ENCODE data around the gene PTPRM.

The PTPRM gene

GRCh38 chr18:8356001-8356400, 788.9 kb downstream of the PTPRM start:
- Histone ChIP-seq H4K20me1 (ENCODE audit: insufficient read depth, low read length, poor library complexity, severe bottlenecking) (no peaks in the 10 kb centered on the region), H3F3A (ENCODE audit: low read depth) (no peaks in the 10 kb centered on the region), H3K79me2 (ENCODE audit: insufficient read depth, low read length) (no peaks in the 10 kb centered on the region), H3K27me3 (ENCODE audit: insufficient read depth, low read length, poor library complexity, severe bottlenecking) (no peaks in the 10 kb centered on the region), H3K4me3 (ENCODE audit: low read length, poor library complexity, severe bottlenecking) (no peak overlapping the region), H3K4me1 (ENCODE audit: insufficient read depth, low read length, poor library complexity, severe bottlenecking) (no peaks in the 10 kb centered on the region), H3K36me3 (ENCODE audit: insufficient read depth, low read length) (no peaks in the 10 kb centered on the region), H3K4me2 (ENCODE audit: low read depth, low read length, poor library complexity, severe bottlenecking) (no peak overlapping the region), H2AFZ (ENCODE audit: low read length) (no peak overlapping the region), H3K9me3 (ENCODE audit: insufficient read depth, low read depth, low read length) (no peaks in the 10 kb centered on the region; the same call in 1 of the 2 replicates), H3K9ac (ENCODE audit: low read depth, low read length, poor library complexity, severe bottlenecking) (no peak overlapping the region), H3K9me2 (replicated peaks; ENCODE audit: low read depth, low read length) (no peaks in the 10 kb centered on the region)
- TF ChIP-seq CTCF (conservative IDR thresholded peaks at IDR 0.05; ENCODE audit: low read length) = no peak
- no peak for TF ChIP-seq EZH2phosphoT487 (IDR thresholded peaks at IDR 0.05; ENCODE audit: borderline replicate concordance)

- no peaks in the 10 kb centered on the region for H3F3A ChIP-seq (ENCODE audit: low read depth)
- no peak overlapping the region for H2AFZ ChIP-seq (ENCODE audit: low read length)
- H3K4me3 ChIP-seq (ENCODE audit: low read length, poor library complexity, severe bottlenecking) = no peak overlapping the region
- H3K9me2 ChIP-seq (replicated peaks; ENCODE audit: low read depth, low read length) = no peaks in the 10 kb centered on the region
- no peak overlapping the region for H3K9ac ChIP-seq (ENCODE audit: low read depth, low read length, poor library complexity, severe bottlenecking)
- TF ChIP-seq CTCF (conservative IDR thresholded peaks at IDR 0.05; ENCODE audit: low read length) = no peak
- no peaks in the 10 kb centered on the region for H3K27me3 ChIP-seq (ENCODE audit: insufficient read depth, low read length, poor library complexity, severe bottlenecking)
- no peaks in the 10 kb centered on the region for H4K20me1 ChIP-seq (ENCODE audit: insufficient read depth, low read length, poor library complexity, severe bottlenecking)
- H3K4me2 ChIP-seq (ENCODE audit: low read depth, low read length, poor library complexity, severe bottlenecking) = no peak overlapping the region
- H3K36me3 ChIP-seq (ENCODE audit: insufficient read depth, low read length) = no peaks in the 10 kb centered on the region
- H3K4me1 ChIP-seq (ENCODE audit: insufficient read depth, low read length, poor library complexity, severe bottlenecking) = no peaks in the 10 kb centered on the region
- no peaks in the 10 kb centered on the region; the same call in 1 of the 2 replicates for H3K9me3 ChIP-seq (ENCODE audit: insufficient read depth, low read depth, low read length)
- no peaks in the 10 kb centered on the region for H3K79me2 ChIP-seq (ENCODE audit: insufficient read depth, low read length)
These were observed 790.2 kb downstream of the PTPRM start for GRCh38 chr18:8357320-8357719.

- no peak for TF ChIP-seq EZH2phosphoT487 (IDR thresholded peaks at IDR 0.05; ENCODE audit: borderline replicate concordance)
- TF ChIP-seq CTCF (conservative IDR thresholded peaks at IDR 0.05; ENCODE audit: low read length) = no peak
- Histone ChIP-seq H3K36me3 (ENCODE audit: insufficient read depth, low read length) (no peaks in the 10 kb centered on the region), H3K79me2 (ENCODE audit: insufficient read depth, low read length) (no peaks in the 10 kb centered on the region), H2AFZ (ENCODE audit: low read length) (no peak overlapping the region), H3K4me1 (ENCODE audit: insufficient read depth, low read length, poor library complexity, severe bottlenecking) (no peaks in the 10 kb centered on the region), H3K9ac (ENCODE audit: low read depth, low read length, poor library complexity, severe bottlenecking) (no peak overlapping the region), H4K20me1 (ENCODE audit: insufficient read depth, low read length, poor library complexity, severe bottlenecking) (no peaks in the 10 kb centered on the region), H3K9me2 (replicated peaks; ENCODE audit: low read depth, low read length) (no peaks in the 10 kb centered on the region), H3F3A (ENCODE audit: low read depth) (no peaks in the 10 kb centered on the region), H3K4me2 (ENCODE audit: low read depth, low read length, poor library complexity, severe bottlenecking) (no peak overlapping the region), H3K9me3 (ENCODE audit: insufficient read depth, low read depth, low read length) (no peaks in the 10 kb centered on the region), H3K4me3 (ENCODE audit: low read length, poor library complexity, severe bottlenecking) (no peak overlapping the region), H3K27me3 (ENCODE audit: insufficient read depth, low read length, poor library complexity, severe bottlenecking) (no peaks in the 10 kb centered on the region)
These were observed 791.1 kb downstream of the PTPRM start for GRCh38 chr18:8358033-8358765.

Measured in Loucy (cell line).